NCI-H2227 treated with DMSO at 0.1 percent for 48 hours (cell line): ENCODE data around the gene ZC3H4.
"Not testable (repeated sequence)": the region's sequence is repeated elsewhere in the genome, so short reads cannot be mapped to it uniquely, and the experiment has no call there.

ENCODE experiments used
- DNase-seq: peaks from one replicate; lab custom pipeline; 2025; lab: John Stamatoyannopoulos, UW

The ZC3H4 gene

GRCh38 chr19:47107953-47108746, 5.4 kb downstream of the ZC3H4 start:
- peak; percentile 2 for DNase-seq

- no peak for DNase-seq
These were observed 6.2 kb downstream of the ZC3H4 start for GRCh38 chr19:47107202-47107952.

GRCh38 chr19:47106821-47107201, 6.8 kb downstream of the ZC3H4 start:
- DNase-seq, result no peak

- DNase-seq, result no peak
These were observed 7.7 kb downstream of the ZC3H4 start for GRCh38 chr19:47105874-47106273.

GRCh38 chr19:47104680-47105079, 8.9 kb downstream of the ZC3H4 start:
- no peak for DNase-seq

GRCh38 chr19:47102346-47103060, 11.1 kb downstream of the ZC3H4 start:
- no peak for DNase-seq

- not testable (repeated sequence) for DNase-seq
These were observed 12.5 kb downstream of the ZC3H4 start for GRCh38 chr19:47101116-47101515.

GRCh38 chr19:47100290-47100689, 13.3 kb downstream of the ZC3H4 start:
- no peak for DNase-seq

GRCh38 chr19:47099576-47100050, 14.0 kb downstream of the ZC3H4 start:
- peak; percentile 37 for DNase-seq

- DNase-seq, result no peak
These were observed 15.0 kb downstream of the ZC3H4 start for GRCh38 chr19:47098608-47099007.

- DNase-seq, result no peak
These were observed 16.0 kb downstream of the ZC3H4 start for GRCh38 chr19:47097396-47098201.

GRCh38 chr19:47096721-47097120, 16.9 kb downstream of the ZC3H4 start:
- no peak for DNase-seq

- DNase-seq, result no peak
These were observed 17.4 kb downstream of the ZC3H4 start for GRCh38 chr19:47096100-47096704.

- no peak for DNase-seq
These were observed 18.0 kb downstream of the ZC3H4 start for GRCh38 chr19:47095476-47096099.

- DNase-seq, result no peak
These were observed 18.8 kb downstream of the ZC3H4 start for GRCh38 chr19:47094557-47095475.

- DNase-seq, result no peak
These were observed 19.7 kb downstream of the ZC3H4 start for GRCh38 chr19:47093841-47094240.

GRCh38 chr19:47093254-47093653, 20.3 kb downstream of the ZC3H4 start:
- DNase-seq, result no peak

GRCh38 chr19:47089767-47090350, 23.7 kb downstream of the ZC3H4 start:
- DNase-seq, result no peak

- DNase-seq, result no peak
These were observed 27.3 kb downstream of the ZC3H4 start for GRCh38 chr19:47086280-47086679.
